Subcutaneous abdominal adipose tissue (tissue), 5 donors: ENCODE data around the gene CHPF.

Experiments
- H3K27ac ChIP-seq: one replicate; pipeline ENCODE4 v1.7.0; 2013; ENCODE audit warnings: low read depth, mild to moderate bottlenecking, inconsistent platforms, low read length, moderate library complexity
- H3K27me3 ChIP-seq, 5 donors: one replicate each; pipeline ENCODE4 v1.7.0; 2013; ENCODE audit warnings: low read length in 5 of 5, inconsistent platforms in 1 of 5; ENCODE audit not compliant: control insufficient read depth in 5 of 5, insufficient read depth in 4 of 5
- H3K36me3 ChIP-seq, 5 donors: one replicate each; pipeline ENCODE4 v1.7.0; 2013; ENCODE audit warnings: low read length in 5 of 5; ENCODE audit not compliant: control insufficient read depth in 5 of 5, insufficient read depth in 5 of 5
- H3K4me1 ChIP-seq, 5 donors: one replicate each; pipeline ENCODE4 v1.7.0; 2013; ENCODE audit warnings: low read length in 5 of 5, mild to moderate bottlenecking in 3 of 5, moderate library complexity in 1 of 5; ENCODE audit not compliant: control insufficient read depth in 5 of 5, insufficient read depth in 5 of 5
- H3K4me3 ChIP-seq, 5 donors: one replicate each; pipeline ENCODE4 v1.7.0; 2013; ENCODE audit warnings: low read length in 5 of 5, low read depth in 1 of 5
- H3K9ac ChIP-seq, 5 donors: one replicate each; pipeline ENCODE4 v1.7.0; 2013; ENCODE audit warnings: low read length in 5 of 5, mild to moderate bottlenecking in 4 of 5, moderate library complexity in 3 of 5
- H3K9me3 ChIP-seq, 5 donors: one replicate each; pipeline ENCODE4 v1.7.0; 2013; ENCODE audit warnings: low read length in 5 of 5; ENCODE audit not compliant: control insufficient read depth in 5 of 5
- donor health status: healthy.
- donor health status: healthy.
- donor health status: healthy.
- donor health status: healthy.
- donor health status: healthy.

The CHPF gene

GRCh38 chr2:219523031-219523671, 20.5 kb downstream of the CHPF start:
- H3K9me3 ChIP-seq, result no peaks in the 10 kb centered on the region
- H3K4me1 ChIP-seq, result peaks cover 0 to 10% (median 2%) of the 10 kb centered on the region in 5 donors
- H3K27ac ChIP-seq, result no peak overlapping the region

GRCh38 chr2:219522111-219523030, 21.2 kb downstream of the CHPF start:
- H3K4me3 ChIP-seq, result no peak overlapping the region
- no peaks in the 10 kb centered on the region for H3K36me3 ChIP-seq
- H3K27ac ChIP-seq, result no peak overlapping the region
- no peaks in the 10 kb centered on the region for H3K9me3 ChIP-seq
- H3K27me3 ChIP-seq, result peaks cover 48 to 84% (median 69%) of the 10 kb centered on the region in 5 donors
- H3K4me1 ChIP-seq, result peaks cover 0 to 12% (median 2%) of the 10 kb centered on the region in 5 donors
- H3K9ac ChIP-seq, result no peak overlapping the region

More at GRCh38 chr2:219523031-219523671, 20.5 kb downstream of the CHPF start:
- Histone ChIP-seq H3K4me3 (no peak overlapping the region), H3K36me3 (no peaks in the 10 kb centered on the region), H3K27me3 (peaks cover 48 to 81% (median 69%) of the 10 kb centered on the region in 5 donors), H3K9ac (no peak overlapping the region)

GRCh38 chr2:219521066-219521880, 22.3 kb downstream of the CHPF start:
- Histone ChIP-seq H3K27me3 (peaks cover 44 to 82% (median 69%) of the 10 kb centered on the region in 5 donors), H3K9me3 (no peaks in the 10 kb centered on the region), H3K4me3 (no peak overlapping the region), H3K4me1 (peaks cover 0 to 12% (median 2%) of the 10 kb centered on the region in 5 donors), H3K9ac (no peak overlapping the region), H3K27ac (no peak overlapping the region), H3K36me3 (no peaks in the 10 kb centered on the region)

- H3K9me3 ChIP-seq, result no peaks in the 10 kb centered on the region
- no peak overlapping the region for H3K27ac ChIP-seq
- H3K4me1 ChIP-seq, result peaks cover 0 to 12% (median 2%) of the 10 kb centered on the region in 5 donors
- no peaks in the 10 kb centered on the region for H3K36me3 ChIP-seq
- no peak overlapping the region for H3K9ac ChIP-seq
- H3K4me3 ChIP-seq, result no peak overlapping the region
- H3K27me3 ChIP-seq, result peaks cover 33 to 83% (median 70%) of the 10 kb centered on the region in 5 donors
Measured at GRCh38 chr2:219520079-219520478, 23.5 kb downstream of the CHPF start.

GRCh38 chr2:219519526-219519916, 24.1 kb downstream of the CHPF start:
- Histone ChIP-seq H3K4me3 (no peak overlapping the region), H3K36me3 (no peaks in the 10 kb centered on the region), H3K9ac (no peak overlapping the region), H3K27ac (no peak overlapping the region), H3K4me1 (peaks cover 0 to 12% (median 2%) of the 10 kb centered on the region in 5 donors), H3K27me3 (peaks cover 30 to 84% (median 70%) of the 10 kb centered on the region in 5 donors), H3K9me3 (no peaks in the 10 kb centered on the region)

- Histone ChIP-seq H3K27me3 (peaks cover 25 to 84% (median 72%) of the 10 kb centered on the region in 5 donors), H3K9ac (no peak overlapping the region), H3K4me3 (no peak overlapping the region), H3K36me3 (no peaks in the 10 kb centered on the region), H3K27ac (no peak overlapping the region), H3K9me3 (no peaks in the 10 kb centered on the region), H3K4me1 (peaks cover 0 to 22% (median 2%) of the 10 kb centered on the region in 5 donors)
Measured at GRCh38 chr2:219517954-219518778, 25.4 kb downstream of the CHPF start.

GRCh38 chr2:219516888-219517287, 26.7 kb downstream of the CHPF start:
- H3K27me3 ChIP-seq, result peaks cover 32 to 86% (median 78%) of the 10 kb centered on the region in 5 donors
- H3K9ac ChIP-seq, result no peak overlapping the region
- H3K36me3 ChIP-seq, result no peaks in the 10 kb centered on the region
- peaks cover 0 to 20% (median 2%) of the 10 kb centered on the region in 5 donors for H3K4me1 ChIP-seq
- no peak overlapping the region for H3K4me3 ChIP-seq
- H3K27ac ChIP-seq, result no peak overlapping the region
- no peaks in the 10 kb centered on the region for H3K9me3 ChIP-seq

- Histone ChIP-seq H3K27me3 (peaks cover 28 to 85% (median 73%) of the 10 kb centered on the region in 5 donors), H3K4me1 (peaks cover 0 to 18% (median under 1%) of the 10 kb centered on the region in 5 donors), H3K9me3 (no peaks in the 10 kb centered on the region)
Measured at GRCh38 chr2:219515874-219516629, 27.6 kb downstream of the CHPF start.

More at GRCh38 chr2:219515874-219516629, 27.6 kb downstream of the CHPF start:
- H3K36me3 ChIP-seq, result no peaks in the 10 kb centered on the region
- H3K27ac ChIP-seq, result no peak overlapping the region
- H3K9ac ChIP-seq, result no peak overlapping the region
- H3K4me3 ChIP-seq, result no peak overlapping the region
